Forelimb muscle (tissue), 1 donor: ENCODE results near the gene GARIN5B. TPM values are rescaled to one million over a fixed set of nuclear protein-coding genes. Genes with fewer than 3 reads are reported as not detected.

ENCODE experiments used
- DNase-seq: peaks from one replicate; pipeline ENCODE4 v3.0.0-alpha.2; 2013; ENCODE audit warnings: low read depth
- polyA plus RNA-seq: library from polyadenylated mRNA; unstranded; fragments of 120-200 nt; gene quantifications from one replicate; pipeline ENCODE4 v1.2.1, GENCODE V29; 2013; ENCODE audit not compliant: insufficient read length

GARIN5B gene
- polyA plus RNA-seq, 1 donor, result not detected

DNA sequence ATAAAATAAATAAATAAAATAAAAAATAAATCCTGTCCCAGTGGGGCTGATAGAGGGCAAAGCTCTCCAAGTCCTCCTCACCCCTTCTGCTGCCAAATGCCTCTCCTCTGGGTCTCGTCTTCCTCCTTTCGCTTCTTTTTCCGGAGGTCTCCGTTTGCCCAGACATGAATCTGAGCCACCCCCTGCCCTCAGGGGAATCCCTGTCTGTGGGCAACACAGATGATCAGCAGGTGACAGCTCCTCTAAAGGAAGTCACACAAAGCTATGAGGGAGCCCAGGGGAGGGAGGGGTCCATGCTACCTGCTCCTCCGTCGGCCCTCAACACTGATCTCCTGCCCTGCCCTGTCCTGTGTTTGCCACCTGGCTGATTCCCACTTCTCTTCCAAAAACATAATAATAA, 38.4 kb downstream of the GARIN5B start:
- DNase-seq, result no peak

DNA sequence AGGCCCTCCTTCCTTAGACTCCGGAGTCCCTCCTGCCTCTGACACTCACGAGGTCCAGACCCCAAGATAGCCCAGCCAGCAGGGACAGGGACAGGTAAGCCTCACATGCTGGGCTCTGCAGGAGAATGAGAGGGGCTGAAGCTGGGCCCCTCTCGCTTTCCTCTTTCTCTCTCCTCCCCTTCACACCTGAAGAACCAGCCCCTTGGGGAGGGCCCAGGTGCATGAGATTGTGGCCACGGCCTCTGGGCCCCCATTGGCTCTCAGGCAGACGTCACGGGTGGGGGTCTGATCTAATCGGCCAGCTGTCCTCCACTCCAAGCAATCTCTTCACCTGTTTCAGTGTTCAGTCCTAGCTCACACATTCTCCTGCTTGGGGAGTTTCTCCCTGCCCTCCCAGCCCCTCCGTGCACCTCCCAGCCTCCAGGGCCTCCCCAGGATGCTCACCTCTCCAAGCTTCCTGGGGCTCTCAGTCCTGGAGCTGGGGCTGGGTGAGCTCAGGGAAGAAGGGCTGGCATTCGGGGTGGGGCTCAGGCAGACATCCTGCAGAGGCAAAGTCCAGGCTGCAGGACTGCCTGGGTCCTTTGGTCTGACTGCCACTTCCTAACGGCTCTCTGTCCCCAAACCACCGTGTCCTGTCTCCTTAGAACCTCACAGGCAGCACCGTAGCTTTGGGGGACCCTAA, 40.7 kb downstream of the GARIN5B start:
- DNase-seq, result no peak

- DNase-seq, result no peak
Measured at GRCh38 chr19:55321466-55322137, 41.5 kb downstream of the GARIN5B start.

DNA sequence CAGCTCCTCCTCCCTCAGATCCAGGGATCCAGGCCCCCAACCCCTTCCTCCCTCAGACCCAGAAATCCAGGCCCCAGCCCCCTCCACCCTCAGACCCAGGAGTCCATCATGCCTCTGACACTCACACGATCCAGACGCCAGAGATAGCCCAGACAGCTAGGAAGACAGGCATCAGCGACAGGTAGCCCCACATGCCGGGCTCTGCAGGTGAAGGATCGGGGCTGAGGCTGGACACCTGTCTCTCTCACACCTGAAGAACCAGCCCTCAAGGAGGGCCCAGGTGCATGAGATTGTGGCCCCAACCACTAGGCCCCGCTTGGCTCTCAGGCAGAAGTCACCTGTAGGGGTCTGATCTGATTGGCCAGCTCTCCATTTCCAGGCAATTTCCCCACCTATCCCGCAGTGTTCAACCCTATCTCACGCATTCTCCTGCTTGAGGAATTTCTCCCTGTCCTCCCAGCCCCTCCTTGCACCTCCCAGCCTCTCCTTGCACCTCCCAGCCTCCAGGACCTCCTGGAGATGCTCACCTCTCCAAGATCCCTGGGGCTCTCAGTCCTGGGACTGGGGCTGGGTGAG, 42.1 kb downstream of the GARIN5B start:
- DNase-seq, result no peak

DNA sequence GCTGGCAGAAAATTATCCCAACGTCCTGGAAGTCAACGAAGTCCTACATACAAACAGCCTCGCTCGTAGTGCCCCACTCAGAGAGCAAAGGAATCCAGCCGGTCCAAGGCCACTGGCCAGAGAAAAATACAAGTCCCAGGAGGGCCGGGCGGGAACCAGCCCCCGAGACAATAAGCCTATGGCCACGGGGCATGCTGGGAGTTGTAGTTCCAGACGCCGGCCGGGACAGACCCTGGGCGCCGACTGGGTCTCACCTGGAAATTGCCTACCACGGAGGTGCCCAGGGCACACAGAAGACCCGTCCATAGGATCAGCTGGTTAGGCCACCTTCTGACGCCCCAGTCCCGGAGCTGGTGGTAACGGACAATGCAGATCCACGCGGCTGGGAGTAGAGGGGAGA, 43.3 kb downstream of the GARIN5B start:
- DNase-seq, result no peak

GRCh38 chr19:55316646-55317045, 46.4 kb downstream of the GARIN5B start:
- no peak for DNase-seq

DNA sequence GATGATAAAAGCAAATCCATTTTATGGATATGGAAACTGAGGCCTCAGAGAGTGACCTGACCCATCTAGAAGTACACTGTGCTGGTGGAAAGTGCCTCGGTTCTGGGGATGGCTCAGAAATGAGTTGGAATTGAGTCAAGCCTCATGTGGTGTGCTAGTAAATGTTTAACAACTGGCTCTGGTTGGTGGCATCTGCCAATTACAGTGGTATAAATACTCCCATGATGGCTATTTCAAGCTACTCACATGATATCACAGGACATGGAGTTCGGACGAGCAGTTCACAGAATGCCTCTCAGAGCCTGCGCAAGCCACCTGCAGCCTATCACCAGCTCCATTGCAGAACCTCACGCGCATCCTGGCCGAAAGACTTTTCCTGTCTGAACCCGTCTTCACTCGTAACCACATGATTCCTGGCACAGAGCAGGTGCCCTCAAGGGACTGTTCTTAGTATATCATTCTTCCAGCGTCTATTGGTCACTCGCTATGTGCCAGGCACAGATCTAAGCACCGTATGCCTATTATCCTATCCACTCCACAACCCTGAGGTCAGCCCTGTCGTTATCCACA, 47.0 kb downstream of the GARIN5B start:
- DNase-seq, result no peak

DNA sequence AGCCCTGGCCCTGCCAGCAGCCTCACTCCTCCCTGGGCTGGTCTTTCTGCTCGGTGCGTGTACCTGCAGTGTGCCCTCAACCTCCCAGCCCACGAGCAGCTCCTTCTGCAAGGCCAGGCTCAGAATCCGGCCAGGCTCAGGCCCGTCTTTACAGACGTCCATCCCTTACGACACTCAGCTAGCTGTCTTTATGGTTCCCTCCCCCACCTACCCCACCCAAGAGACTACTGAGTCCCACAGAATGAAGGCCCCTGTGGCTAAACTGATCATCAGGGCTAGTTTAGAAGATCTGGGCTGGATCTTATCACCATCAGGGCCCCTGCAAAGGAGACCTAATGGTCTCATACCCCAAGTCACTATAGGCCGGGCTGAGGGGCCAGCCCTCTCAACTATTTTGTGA, 48.7 kb downstream of the GARIN5B start:
- DNase-seq, result no peak

DNA sequence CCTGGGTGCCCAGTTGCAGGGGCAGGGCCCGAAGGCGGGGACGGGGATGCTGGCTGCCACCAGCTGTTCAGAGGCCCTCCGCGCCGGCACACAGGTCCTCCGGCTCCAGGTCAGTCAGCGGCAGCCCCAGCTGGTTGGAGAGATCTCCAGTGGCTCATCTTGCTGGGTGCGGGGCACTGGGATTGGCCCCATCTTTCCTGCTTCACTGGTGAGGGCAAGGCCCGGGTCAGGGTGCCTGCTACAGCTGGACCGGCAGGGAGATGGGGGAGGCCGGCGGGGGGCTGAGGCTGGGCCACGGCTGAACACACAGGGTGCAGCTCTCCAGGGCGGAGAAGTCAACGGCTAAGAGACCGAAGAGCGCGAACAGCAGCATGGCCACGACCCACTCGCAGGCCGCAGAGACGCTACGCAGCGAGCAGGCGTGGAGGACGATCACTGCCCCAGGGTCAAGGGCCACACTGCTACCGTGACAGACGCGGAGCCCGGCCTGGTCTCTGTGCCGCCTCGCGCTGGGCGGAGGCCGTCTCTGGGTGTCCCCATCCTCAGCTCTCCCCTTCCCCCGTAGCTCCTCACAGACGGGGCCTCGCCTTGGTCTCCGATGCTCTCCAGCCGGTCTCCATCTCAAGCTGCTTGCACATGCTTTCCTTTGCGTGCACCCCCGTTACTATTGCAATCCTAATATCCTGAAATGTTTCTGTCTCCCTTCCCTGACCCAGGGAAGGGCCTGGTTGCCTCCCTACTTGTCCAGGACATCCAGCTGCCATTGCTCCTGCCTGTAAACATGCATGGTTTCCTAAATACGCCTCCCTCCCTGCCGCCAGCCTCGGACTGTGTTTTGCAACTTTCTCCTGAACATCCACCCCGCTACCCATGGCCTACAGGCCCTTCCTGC, 50.2 kb downstream of the GARIN5B start:
- DNase-seq, result no peak

DNA sequence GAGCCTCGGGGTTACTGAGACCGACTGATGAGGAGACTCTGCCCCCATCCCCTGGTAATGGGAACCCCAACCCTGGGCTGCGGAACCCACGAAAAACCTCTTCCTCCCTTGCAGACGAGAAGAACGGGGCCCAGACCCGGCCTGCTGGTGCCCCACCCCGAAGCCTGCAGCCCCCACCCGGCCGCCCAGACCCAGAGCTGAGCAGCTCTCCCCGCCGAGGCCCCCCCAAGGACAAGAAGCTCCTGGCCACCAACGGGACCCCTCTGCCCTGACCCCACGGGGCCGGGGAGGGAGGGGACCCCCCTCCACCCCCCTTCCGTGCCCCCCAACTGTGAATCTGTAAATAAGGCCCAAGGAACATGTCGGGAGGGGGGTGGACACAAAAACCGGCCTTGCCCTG, 51.3 kb downstream of the GARIN5B start:
- DNase-seq, result no peak

DNA sequence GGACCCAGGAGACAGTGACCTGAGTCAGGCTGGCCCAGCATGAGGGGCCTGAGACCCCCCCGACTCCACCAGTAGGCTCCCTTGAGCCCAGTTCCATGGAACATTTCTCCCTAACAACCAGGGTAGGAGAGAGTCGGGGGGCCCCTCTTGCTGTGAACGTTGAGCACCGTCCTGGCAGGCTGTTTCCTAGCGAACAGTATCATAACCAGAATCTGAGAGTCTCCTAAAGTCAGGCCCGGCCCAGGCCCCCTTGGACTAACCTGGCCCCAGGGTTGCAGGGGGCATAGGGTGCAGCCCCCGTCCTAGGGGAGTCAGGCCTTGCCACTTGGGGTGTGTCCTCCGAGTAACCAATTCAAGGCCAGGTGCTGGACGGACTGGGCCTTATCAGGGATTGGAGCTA, 51.7 kb downstream of the GARIN5B start:
- no peak for DNase-seq

GRCh38 chr19:55310498-55310897, 52.6 kb downstream of the GARIN5B start:
- DNase-seq, result no peak

- DNase-seq, result no peak
Measured at GRCh38 chr19:55309448-55309847, 53.6 kb downstream of the GARIN5B start.

DNA sequence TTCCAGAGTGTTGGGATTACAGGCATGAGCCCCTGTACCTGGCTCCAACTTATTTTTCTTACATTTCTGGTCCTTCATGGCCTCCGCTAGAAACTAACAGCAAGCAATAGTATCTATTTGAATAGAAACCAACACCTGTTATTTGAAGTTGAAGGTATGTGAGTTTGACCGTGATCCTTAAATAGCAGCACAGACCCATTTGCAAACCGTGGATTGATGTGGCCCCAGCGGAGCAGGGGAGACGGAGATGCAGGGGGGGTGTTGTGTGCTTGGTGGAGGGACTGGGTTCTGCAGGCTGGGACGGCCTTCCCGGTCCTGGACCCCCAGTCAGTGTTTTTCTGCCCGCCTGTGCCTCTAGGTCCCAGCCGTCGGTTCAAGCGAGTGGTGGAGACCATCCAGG, 54.8 kb downstream of the GARIN5B start:
- DNase-seq, result no peak

- no peak for DNase-seq
Measured at GRCh38 chr19:55306712-55307111, 56.3 kb downstream of the GARIN5B start.

GRCh38 chr19:55305983-55306562, 57.0 kb downstream of the GARIN5B start:
- DNase-seq, result no peak

DNA sequence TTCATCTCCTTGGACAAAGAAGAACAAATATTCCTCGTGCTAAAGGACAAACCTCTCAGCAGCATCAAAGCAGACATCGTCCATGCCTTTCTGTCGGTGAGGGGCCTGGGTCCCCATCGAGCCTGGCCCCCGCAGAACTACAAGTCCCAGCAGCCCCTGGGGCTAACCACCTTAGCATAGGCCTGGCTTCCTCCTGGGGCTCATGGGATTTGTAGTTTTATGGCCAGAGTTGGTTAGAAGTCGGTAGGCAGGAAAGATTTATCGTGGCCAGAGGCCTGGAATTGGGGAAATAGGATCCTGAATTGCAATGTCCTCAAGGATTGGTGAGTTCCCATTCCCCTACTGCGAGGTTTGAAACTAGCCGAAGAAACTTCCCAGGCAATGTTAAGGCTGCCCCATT, 57.6 kb downstream of the GARIN5B start:
- no peak for DNase-seq

- no peak for DNase-seq
Measured at GRCh38 chr19:55304980-55305379, 58.1 kb downstream of the GARIN5B start.
